Activated T-cell treated with anti-CD3 and anti-CD28 coated beads, Interleukin-2, amount 50 U/mL, for 48 hours (primary cell): ENCODE measurements around the gene SMO.
"Not testable (repeated sequence)": the region's sequence is repeated elsewhere in the genome, so short reads cannot be mapped to it uniquely, and the experiment has no call there.

Source experiments
- DNase-seq, 2 experiments: peaks; one replicate each; pipeline ENCODE4 v3.0.0-alpha.2; 2020

Gene SMO

GRCh38 chr7:129245533-129245932 is 57.1 kb downstream of the SMO start:
- no peak for DNase-seq

GRCh38 chr7:129247087-129247486 is 58.7 kb downstream of the SMO start:
- DNase-seq = no peak

GRCh38 chr7:129252128-129252527 is 63.7 kb downstream of the SMO start:
- no peak for DNase-seq

- DNase-seq = not testable (repeated sequence)
Measured at GRCh38 chr7:129252603-129253002, 64.2 kb downstream of the SMO start.

GRCh38 chr7:129255800-129256199 is 67.4 kb downstream of the SMO start:
- DNase-seq = no peak

GRCh38 chr7:129256221-129256620 is 67.8 kb downstream of the SMO start:
- no peak for DNase-seq

- DNase-seq = no peak
Measured at GRCh38 chr7:129257168-129257567, 68.7 kb downstream of the SMO start.

GRCh38 chr7:129258649-129259389 is 70.4 kb downstream of the SMO start:
- no peak for DNase-seq

GRCh38 chr7:129262324-129262723 is 73.9 kb downstream of the SMO start:
- DNase-seq = no peak
